ENCODE results near the gene SCART1. TPM values are rescaled to one million over a fixed set of nuclear protein-coding genes. Genes with fewer than 3 reads are reported as not detected.

The SCART1 gene
- total RNA-seq, 4 donors from 2014 or later = 1.8 to 9.5 (median 6.1) TPM

DNA sequence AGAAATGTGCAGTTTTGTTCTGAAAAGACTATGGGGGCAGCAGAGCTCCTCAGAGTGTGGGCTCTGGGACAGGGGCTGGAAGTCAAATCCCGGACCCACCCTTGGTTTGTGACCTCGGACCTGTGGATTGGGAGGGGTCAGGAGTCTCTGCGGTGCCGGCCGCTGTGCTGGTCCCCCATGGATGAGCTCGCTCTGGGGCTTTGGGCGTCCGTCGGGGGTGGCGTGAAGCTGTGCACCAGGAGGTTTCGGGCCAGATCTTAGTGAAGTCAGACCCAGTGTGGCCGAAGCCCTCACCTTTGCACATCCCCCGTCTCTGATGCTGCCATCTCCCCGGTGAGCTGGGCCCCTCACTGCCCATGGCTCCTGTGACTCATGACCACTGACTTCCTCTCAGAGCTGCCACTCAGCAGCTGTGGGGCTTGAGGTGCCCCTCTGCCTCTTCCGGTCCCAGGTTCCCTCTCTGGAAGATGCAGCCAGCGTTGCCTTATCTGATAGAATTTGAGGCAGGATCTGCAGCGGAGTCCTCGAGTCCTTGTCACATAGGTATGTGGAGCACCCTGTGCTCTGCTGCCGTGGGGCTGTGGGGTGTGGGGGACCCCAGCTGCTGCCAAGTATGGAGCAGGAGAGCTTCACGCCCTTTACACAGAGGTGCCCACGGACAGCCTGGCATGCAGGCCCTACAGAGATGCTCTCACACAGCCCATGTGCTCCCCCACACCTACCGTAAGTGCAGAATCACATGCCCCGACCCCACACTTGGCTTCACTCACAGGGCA, 11.4 kb upstream of the SCART1 start:
- no peaks in the 10 kb centered on the region for H3K27me3 ChIP-seq
- no peaks in the 10 kb centered on the region for H3K36me3 ChIP-seq
- TF ChIP-seq POLR2A (IDR thresholded peaks at IDR 0.05) = no peak
- TF ChIP-seq, protein P1, sequence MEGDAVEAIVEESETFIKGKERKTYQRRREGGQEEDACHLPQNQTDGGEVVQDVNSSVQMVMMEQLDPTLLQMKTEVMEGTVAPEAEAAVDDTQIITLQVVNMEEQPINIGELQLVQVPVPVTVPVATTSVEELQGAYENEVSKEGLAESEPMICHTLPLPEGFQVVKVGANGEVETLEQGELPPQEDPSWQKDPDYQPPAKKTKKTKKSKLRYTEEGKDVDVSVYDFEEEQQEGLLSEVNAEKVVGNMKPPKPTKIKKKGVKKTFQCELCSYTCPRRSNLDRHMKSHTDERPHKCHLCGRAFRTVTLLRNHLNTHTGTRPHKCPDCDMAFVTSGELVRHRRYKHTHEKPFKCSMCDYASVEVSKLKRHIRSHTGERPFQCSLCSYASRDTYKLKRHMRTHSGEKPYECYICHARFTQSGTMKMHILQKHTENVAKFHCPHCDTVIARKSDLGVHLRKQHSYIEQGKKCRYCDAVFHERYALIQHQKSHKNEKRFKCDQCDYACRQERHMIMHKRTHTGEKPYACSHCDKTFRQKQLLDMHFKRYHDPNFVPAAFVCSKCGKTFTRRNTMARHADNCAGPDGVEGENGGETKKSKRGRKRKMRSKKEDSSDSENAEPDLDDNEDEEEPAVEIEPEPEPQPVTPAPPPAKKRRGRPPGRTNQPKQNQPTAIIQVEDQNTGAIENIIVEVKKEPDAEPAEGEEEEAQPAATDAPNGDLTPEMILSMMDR (IDR thresholded peaks at IDR 0.05) = no peak
- DNase-seq = peak in 1 of 2 donors; percentile 4
- H3K9me3 ChIP-seq = peaks cover 0 to 11% of the 10 kb centered on the region in 2 donors
- no peak overlapping the region for H3K27ac ChIP-seq
- intact Hi-C loops (cut with DNase I; ENCODE audit: low total_unique reads) = no loop called here
- H3K4me3 ChIP-seq = no peak overlapping the region
- no peaks in the 10 kb centered on the region for H3K4me1 ChIP-seq

DNA sequence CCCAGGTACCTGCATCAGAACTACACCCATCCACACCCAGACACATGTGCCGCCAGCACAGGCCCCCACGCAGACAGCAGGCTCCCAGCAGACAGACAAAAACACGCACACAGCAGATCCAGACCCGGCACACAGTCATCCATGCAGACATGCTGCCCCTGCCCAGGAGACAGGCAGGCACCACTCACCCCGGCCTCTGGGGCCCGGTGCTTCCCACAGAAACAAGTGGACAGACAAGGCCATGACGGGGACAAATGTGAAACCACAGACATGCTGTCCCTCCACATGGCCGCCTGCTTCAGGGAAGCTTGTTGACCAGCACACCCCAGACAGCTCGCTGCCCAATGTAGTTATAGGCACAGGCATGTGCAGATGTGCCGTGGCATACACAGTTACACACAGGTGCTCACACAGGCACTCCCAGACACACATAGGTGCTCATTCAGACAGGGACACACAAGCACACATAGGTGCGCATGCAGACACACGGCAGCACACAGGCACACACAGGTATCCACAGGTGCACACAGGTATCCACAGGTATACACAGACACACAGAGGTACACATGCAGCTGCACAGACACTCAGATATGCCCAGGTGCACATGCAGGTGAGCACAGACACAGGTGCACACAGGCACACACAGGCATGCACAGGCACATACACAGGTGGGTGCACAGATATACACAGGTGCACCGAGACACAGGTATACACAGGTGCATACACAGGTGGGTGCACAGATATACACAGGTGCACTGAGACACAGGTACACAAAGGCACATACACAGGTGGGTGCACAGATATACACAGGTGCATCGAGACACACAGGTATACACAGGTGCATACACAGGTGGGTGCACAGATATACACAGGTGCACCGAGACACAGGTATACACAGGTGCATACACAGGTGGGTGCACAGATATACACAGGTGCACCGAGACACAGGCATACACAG, 10.5 kb upstream of the SCART1 start:
- peak in 1 of 2 donors; percentile 6 for DNase-seq
- no peak overlapping the region for H3K27ac ChIP-seq
- H3K4me3 ChIP-seq = no peak overlapping the region
- H3K27me3 ChIP-seq = no peaks in the 10 kb centered on the region
- H3K36me3 ChIP-seq = no peaks in the 10 kb centered on the region
- TF ChIP-seq POLR2A (IDR thresholded peaks at IDR 0.05) = no peak
- TF ChIP-seq, protein P1 (IDR thresholded peaks at IDR 0.05) = no peak
- no peaks in the 10 kb centered on the region for H3K4me1 ChIP-seq
- intact Hi-C loops (cut with DNase I; ENCODE audit: low total_unique reads) = no loop called here
- H3K9me3 ChIP-seq = peaks cover 0 to 19% of the 10 kb centered on the region in 2 donors

DNA sequence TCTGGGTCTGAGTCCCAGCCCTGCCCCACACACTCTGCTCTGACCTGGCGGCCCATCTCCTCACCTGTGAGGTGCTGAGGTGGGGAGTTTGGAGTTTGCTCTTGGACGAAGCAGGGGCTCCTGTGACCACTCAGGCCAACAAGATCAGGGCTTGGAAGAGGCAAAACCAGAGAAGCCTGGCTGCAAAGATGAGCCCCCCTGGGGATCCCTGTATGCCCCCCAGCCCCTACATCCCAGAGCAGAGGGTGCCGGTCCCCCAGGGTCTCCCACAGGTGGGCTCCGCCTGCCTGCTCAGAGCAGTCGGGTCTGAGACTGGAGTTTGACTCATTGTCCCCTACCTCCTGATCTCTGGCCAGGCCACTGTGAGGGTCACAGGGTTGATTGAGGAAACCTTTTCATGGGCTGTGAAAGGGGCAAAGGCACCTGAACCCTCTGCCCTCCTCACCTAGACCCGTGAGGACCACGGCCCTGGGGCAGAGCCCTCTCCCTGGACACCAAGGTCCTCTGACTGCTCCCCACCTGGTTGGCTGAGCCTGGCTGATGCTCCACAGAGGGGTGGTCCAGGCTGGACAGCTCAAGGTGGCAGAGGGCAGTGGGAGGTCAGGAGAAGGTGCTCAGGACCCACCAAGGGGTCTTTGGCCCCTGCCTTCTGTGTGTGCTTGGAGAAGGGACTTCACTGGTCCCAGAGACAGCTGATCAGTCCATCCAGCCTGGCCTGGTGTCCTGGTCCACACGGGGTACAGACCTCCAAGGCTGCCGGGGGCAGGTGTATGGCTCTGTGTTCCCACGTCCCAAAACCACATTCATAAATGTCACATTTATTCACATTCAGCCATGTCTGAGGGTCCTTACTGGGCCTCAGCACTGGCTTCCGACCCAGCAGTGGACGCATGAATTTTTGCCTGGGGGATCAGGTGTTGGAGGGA, 9.1 kb upstream of the SCART1 start:
- intact Hi-C loops (cut with DNase I; ENCODE audit: low total_unique reads) = no loop called here
- H3K27me3 ChIP-seq = no peaks in the 10 kb centered on the region
- H3K4me1 ChIP-seq = no peaks in the 10 kb centered on the region
- TF ChIP-seq POLR2A (IDR thresholded peaks at IDR 0.05) = no peak
- TF ChIP-seq, protein P1 (IDR thresholded peaks at IDR 0.05) = no peak
- H3K4me3 ChIP-seq = no peak overlapping the region
- no peaks in the 10 kb centered on the region for H3K36me3 ChIP-seq
- DNase-seq = no peak
- H3K9me3 ChIP-seq = peaks cover 0 to 22% of the 10 kb centered on the region in 2 donors
- no peak overlapping the region for H3K27ac ChIP-seq

DNA sequence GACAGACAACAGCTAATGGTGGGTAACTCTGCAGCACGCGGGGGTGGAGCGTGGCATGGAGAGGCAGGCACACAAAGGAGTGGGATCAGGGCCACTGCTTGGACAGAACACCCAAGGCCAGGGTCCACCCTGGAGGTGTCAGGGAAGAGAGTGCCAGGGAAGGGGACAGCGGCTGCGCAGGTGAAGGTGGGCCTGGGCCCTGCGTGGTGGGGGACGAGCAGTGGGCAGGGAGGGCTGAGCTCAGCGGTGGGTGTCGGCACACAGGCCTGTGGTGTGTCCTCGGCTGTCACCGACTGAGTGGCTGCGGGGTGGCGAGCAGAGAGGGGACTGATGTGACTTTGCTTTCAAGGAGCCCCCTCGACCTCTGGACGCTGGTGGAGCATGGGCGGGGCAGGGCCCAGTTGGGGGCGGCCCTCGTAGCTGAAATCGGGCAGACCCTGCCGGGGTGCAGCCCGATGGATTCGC, 8.4 kb upstream of the SCART1 start:
- Histone ChIP-seq H3K27ac (no peak overlapping the region), H3K27me3 (no peaks in the 10 kb centered on the region), H3K4me3 (no peak overlapping the region), H3K36me3 (no peaks in the 10 kb centered on the region), H3K9me3 (peaks cover 0 to 22% of the 10 kb centered on the region in 2 donors), H3K4me1 (no peaks in the 10 kb centered on the region)
- no peak for TF ChIP-seq POLR2A (IDR thresholded peaks at IDR 0.05)
- TF ChIP-seq, protein P1 (IDR thresholded peaks at IDR 0.05) = no peak
- intact Hi-C loops (cut with DNase I; ENCODE audit: low total_unique reads) = no loop called here
- no peak for DNase-seq

Measured in uterus (tissue), 4 donors.